22Rv1 (cell line): ENCODE data around the gene MAGOHB.

Experiments
- ZFX ChIP-seq: fragments of 450-650 bp; IDR thresholded peaks from 2 replicates; pipeline ENCODE4 v1.6.1; 2017; ENCODE audit warnings: antibody characterized with exemption, borderline replicate concordance
- TF ChIP-seq, protein P1 (sequence below): fragments of 450-650 bp; IDR thresholded peaks from 2 replicates; pipeline ENCODE4 v1.5.1; 2017; ENCODE audit warnings: mild to moderate bottlenecking

DNA sequence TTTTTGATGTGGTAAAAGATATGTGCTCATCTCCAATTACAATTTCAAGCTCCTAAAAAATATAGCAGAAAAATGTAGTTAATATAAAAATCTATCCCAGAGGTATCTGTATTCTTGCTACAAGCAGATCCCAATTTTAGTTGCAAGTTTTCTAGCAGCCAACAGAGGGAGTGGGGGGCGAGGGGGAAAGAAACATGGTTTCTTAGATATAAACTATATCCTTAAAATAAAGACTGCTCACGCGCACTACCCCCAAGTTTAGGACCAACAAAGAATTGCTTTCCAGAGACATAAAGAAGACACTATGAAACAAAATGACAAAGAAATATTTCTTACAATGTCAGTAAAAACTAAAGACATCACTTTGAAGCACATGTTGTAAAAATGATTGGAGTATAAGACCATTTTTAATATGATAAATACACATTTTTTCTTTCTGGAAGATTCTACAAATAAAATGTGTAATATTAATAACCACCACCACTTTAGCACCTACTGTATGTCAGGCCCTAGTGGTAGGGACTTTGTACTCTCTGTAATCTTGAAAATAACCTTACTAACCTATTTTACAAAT is 5.4 kb downstream of the MAGOHB start:
- TF ChIP-seq, protein P1, sequence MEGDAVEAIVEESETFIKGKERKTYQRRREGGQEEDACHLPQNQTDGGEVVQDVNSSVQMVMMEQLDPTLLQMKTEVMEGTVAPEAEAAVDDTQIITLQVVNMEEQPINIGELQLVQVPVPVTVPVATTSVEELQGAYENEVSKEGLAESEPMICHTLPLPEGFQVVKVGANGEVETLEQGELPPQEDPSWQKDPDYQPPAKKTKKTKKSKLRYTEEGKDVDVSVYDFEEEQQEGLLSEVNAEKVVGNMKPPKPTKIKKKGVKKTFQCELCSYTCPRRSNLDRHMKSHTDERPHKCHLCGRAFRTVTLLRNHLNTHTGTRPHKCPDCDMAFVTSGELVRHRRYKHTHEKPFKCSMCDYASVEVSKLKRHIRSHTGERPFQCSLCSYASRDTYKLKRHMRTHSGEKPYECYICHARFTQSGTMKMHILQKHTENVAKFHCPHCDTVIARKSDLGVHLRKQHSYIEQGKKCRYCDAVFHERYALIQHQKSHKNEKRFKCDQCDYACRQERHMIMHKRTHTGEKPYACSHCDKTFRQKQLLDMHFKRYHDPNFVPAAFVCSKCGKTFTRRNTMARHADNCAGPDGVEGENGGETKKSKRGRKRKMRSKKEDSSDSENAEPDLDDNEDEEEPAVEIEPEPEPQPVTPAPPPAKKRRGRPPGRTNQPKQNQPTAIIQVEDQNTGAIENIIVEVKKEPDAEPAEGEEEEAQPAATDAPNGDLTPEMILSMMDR: peak; percentile 58
- TF ChIP-seq ZFX: no peak
